GM21390 (cell line): ENCODE data around the gene DNAJC16.
"Not testable (repeated sequence)": the region's sequence is repeated elsewhere in the genome, so short reads cannot be mapped to it uniquely, and the experiment has no call there.

ENCODE experiments used
- ATAC-seq: cut with Tn5 transposase; IDR thresholded peaks from one replicate; pipeline ENCODE4 v1.9.1; 2021; ENCODE audit not compliant: unreplicated experiment

Gene DNAJC16

GRCh38 chr1:15578921-15579682, 52.5 kb downstream of the DNAJC16 start:
- ATAC-seq, result no peak

- no peak for ATAC-seq
Observed at GRCh38 chr1:15579683-15580047, 53.0 kb downstream of the DNAJC16 start.

GRCh38 chr1:15583016-15583706, 56.5 kb downstream of the DNAJC16 start:
- no peak for ATAC-seq

GRCh38 chr1:15584489-15585363, 58.1 kb downstream of the DNAJC16 start, which contains the start of gene AGMAT:
AGMAT (minus strand) TSS chr1:15585051; CDS start chr1:15584967, 84 bp downstream.
- peak; percentile 64 for ATAC-seq

- no peak for ATAC-seq
Observed at GRCh38 chr1:15592285-15592684, 65.6 kb downstream of the DNAJC16 start.

- ATAC-seq, result no peak
Observed at GRCh38 chr1:15595809-15596617, 69.4 kb downstream of the DNAJC16 start.

- no peak for ATAC-seq
Observed at GRCh38 chr1:15598436-15598835, 71.8 kb downstream of the DNAJC16 start.

- peak; percentile 97 for ATAC-seq
Observed at GRCh38 chr1:15603050-15603965, 76.7 kb downstream of the DNAJC16 start.

GRCh38 chr1:15603966-15604282, 77.3 kb downstream of the DNAJC16 start:
- not testable (repeated sequence) for ATAC-seq

- not testable (repeated sequence) for ATAC-seq
Observed at GRCh38 chr1:15604400-15604799, 77.8 kb downstream of the DNAJC16 start.

- no peak for ATAC-seq
Observed at GRCh38 chr1:15605398-15606383, 79.0 kb downstream of the DNAJC16 start.

- no peak for ATAC-seq
Observed at GRCh38 chr1:15609631-15610030, 83.0 kb downstream of the DNAJC16 start.

- no peak for ATAC-seq
Observed at GRCh38 chr1:15610167-15610566, 83.5 kb downstream of the DNAJC16 start.

- ATAC-seq, result peak; percentile 14
Observed at GRCh38 chr1:15616373-15617172, 89.9 kb downstream of the DNAJC16 start.

- peak; percentile 57 for ATAC-seq
Observed at GRCh38 chr1:15617173-15618076, 90.8 kb downstream of the DNAJC16 start, which contains the start of gene DDI2. DDI2 (plus strand) TSS chr1:15617458; CDS start chr1:15617671, 213 bp downstream.

GRCh38 chr1:15618077-15618654, 91.5 kb downstream of the DNAJC16 start:
- ATAC-seq, result peak; percentile 42
